Kidney (tissue), 14 donors: ENCODE measurements around the gene PLA2G4E. TPM values are rescaled to one million over a fixed set of nuclear protein-coding genes. Genes with fewer than 3 reads are reported as not detected.

Source experiments
- DNase-seq, 5 donors: peaks; one replicate each; pipeline ENCODE4 v3.0.0-alpha.2; 2013 to 2020
- FAIRE-seq: peaks from 2 replicates; lab custom pipeline; 2012; peaks lifted over from hg19 to GRCh38; lab: Jason Lieb, UNC
- H3K27ac ChIP-seq, 2 donors: one replicate each; pipeline ENCODE4 v1.7.0; 2013; ENCODE audit warnings: low read depth in 2 of 2, low read length in 2 of 2, inconsistent platforms in 1 of 2
- H3K27me3 ChIP-seq: one replicate; pipeline ENCODE4 v1.7.1; 2013; ENCODE audit warnings: low read length, inconsistent platforms; ENCODE audit not compliant: control insufficient read depth, insufficient read depth
- H3K36me3 ChIP-seq, 3 donors: one replicate each; pipeline versions ENCODE4 v1.7.0 to v1.7.1; 2013; ENCODE audit warnings: low read length in 3 of 3, control low read depth in 1 of 3, inconsistent platforms in 1 of 3; ENCODE audit not compliant: insufficient read depth in 3 of 3, control insufficient read depth in 2 of 3
- H3K4me1 ChIP-seq, 3 donors: one replicate each; pipeline versions ENCODE4 v1.7.0 to v1.7.1; 2013; ENCODE audit warnings: low read length in 3 of 3, inconsistent platforms in 1 of 3, low read depth in 1 of 3; ENCODE audit not compliant: control insufficient read depth in 2 of 3, insufficient read depth in 2 of 3
- H3K4me3 ChIP-seq, 3 donors: one replicate each; pipeline versions ENCODE4 v1.7.0 to v1.8.1; 2013; ENCODE audit warnings: low read length in 3 of 3, control low read depth in 1 of 3, inconsistent platforms in 1 of 3
- H3K9ac ChIP-seq, 3 donors: one replicate each; pipeline versions ENCODE4 v1.7.0 to v1.7.1; 2013; ENCODE audit warnings: low read length in 3 of 3, control low read depth in 1 of 3, inconsistent platforms in 1 of 3
- H3K9me3 ChIP-seq, 3 donors: one replicate each; pipeline versions ENCODE4 v1.7.0 to v1.7.1; 2013; ENCODE audit warnings: low read length in 3 of 3, control low read depth in 1 of 3, inconsistent platforms in 1 of 3; ENCODE audit not compliant: control insufficient read depth in 2 of 3, insufficient read depth in 1 of 3
- intact Hi-C: fragments of 100-400 bp; cut with DNase I; formaldehyde crosslinking; loops from one replicate; pipeline ENCODE4 v1.11.1; 2022
- polyA plus RNA-seq: library from polyadenylated mRNA; stranded (reverse); fragments of 350-450 nt; fragmentation: Illumina TruSeq; extraction: RNeasy Lipid Tissue Mini Kit (QIAGEN cat#74804); gene quantifications from one replicate; pipeline ENCODE4 v1.2.3, GENCODE V29; 2014; ENCODE audit warnings: low read depth, low replicate concordance; ENCODE audit not compliant: insufficient read depth
- total RNA-seq: library from RNA; stranded (reverse); fragmentation: NEBNext Ultra II Directional; extraction: Animal tissue kit (Norgen Biotek cat#: 25700); gene quantifications from one replicate; pipeline ENCODE4 v1.2.1, GENCODE V29; 2021
- TF ChIP-seq, protein P1 (sequence below): IDR thresholded peaks from 3 replicates; pipeline ENCODE4 v1.5.1; 2012; ENCODE audit warnings: mild to moderate bottlenecking, moderate library complexity, borderline replicate concordance; ENCODE audit not compliant: insufficient read depth; ENCODE audit errors: extremely low read depth
- donor health status: control.
- donor health status: control.
- donor health status: control.
- donor health status: control.
- donor health status: control.
- donor health status: DM: yes; HTN: yes; CAD: no.
- donor health status: Normal renal cell carcinoma (clear cell type).

The PLA2G4E gene
- total and polyA plus RNA-seq, 2 donors from 2014 or later: not detected

DNA sequence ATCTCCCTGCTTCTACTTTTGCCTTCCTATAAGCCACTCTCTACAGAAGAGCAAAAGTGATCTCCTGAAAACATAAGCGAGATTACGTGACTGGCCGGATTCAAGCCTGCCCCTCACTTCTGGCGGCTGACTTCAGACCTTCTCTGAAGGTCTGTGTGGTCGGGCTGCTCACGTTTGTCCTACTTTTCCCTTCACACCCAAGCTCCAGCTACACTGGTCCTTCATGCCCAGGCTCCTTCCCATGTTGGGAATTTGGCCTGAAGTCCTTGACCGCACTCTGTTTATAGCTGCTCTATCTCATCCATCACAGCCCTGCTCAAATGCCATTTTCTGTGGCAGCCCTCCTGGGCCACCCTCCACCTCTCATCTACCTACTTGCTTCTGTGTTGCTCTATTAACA, 6.7 kb upstream of the PLA2G4E start:
- H3K9ac ChIP-seq: no peak overlapping the region
- intact Hi-C loops: no loop called here
- H3K4me3 ChIP-seq: no peak overlapping the region
- no peaks in the 10 kb centered on the region for H3K4me1 ChIP-seq
- no peaks in the 10 kb centered on the region for H3K36me3 ChIP-seq
- TF ChIP-seq, protein P1, sequence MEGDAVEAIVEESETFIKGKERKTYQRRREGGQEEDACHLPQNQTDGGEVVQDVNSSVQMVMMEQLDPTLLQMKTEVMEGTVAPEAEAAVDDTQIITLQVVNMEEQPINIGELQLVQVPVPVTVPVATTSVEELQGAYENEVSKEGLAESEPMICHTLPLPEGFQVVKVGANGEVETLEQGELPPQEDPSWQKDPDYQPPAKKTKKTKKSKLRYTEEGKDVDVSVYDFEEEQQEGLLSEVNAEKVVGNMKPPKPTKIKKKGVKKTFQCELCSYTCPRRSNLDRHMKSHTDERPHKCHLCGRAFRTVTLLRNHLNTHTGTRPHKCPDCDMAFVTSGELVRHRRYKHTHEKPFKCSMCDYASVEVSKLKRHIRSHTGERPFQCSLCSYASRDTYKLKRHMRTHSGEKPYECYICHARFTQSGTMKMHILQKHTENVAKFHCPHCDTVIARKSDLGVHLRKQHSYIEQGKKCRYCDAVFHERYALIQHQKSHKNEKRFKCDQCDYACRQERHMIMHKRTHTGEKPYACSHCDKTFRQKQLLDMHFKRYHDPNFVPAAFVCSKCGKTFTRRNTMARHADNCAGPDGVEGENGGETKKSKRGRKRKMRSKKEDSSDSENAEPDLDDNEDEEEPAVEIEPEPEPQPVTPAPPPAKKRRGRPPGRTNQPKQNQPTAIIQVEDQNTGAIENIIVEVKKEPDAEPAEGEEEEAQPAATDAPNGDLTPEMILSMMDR: no peak
- H3K9me3 ChIP-seq: peaks cover 0 to 2% (median 0%) of the 10 kb centered on the region in 3 donors
- no peak for DNase-seq
- H3K27me3 ChIP-seq: no peaks in the 10 kb centered on the region
- no peak overlapping the region for H3K27ac ChIP-seq
- FAIRE-seq: no peak

DNA sequence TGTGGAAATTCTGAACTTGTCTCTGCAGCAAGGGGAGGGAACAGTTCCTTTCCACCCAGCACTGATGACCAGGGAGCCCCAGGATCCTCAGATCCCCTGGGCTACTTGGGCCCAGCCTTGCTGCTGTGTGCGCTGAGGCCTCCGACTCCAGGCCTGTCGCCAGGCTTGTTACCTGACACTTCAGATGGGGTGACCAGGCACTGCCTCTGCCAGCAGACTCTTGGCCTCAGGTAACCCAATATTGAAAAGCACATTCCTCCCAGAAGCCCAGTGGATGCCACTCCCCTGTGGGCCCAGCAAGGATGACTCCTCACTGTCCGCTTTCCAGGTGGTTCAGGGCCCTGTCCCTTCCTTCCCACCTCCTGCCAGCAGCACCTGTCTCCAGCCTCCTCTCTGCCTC, 3.5 kb upstream of the PLA2G4E start:
- Histone ChIP-seq H3K9ac (no peak overlapping the region), H3K27me3 (no peaks in the 10 kb centered on the region), H3K9me3 (peaks cover 0 to 2% (median 0%) of the 10 kb centered on the region in 3 donors), H3K36me3 (no peaks in the 10 kb centered on the region), H3K4me1 (no peaks in the 10 kb centered on the region), H3K4me3 (no peak overlapping the region), H3K27ac (no peak overlapping the region)
- FAIRE-seq (no peak), DNase-seq (no peak)
- intact Hi-C loops: no loop called here
- TF ChIP-seq, protein P1: no peak

DNA sequence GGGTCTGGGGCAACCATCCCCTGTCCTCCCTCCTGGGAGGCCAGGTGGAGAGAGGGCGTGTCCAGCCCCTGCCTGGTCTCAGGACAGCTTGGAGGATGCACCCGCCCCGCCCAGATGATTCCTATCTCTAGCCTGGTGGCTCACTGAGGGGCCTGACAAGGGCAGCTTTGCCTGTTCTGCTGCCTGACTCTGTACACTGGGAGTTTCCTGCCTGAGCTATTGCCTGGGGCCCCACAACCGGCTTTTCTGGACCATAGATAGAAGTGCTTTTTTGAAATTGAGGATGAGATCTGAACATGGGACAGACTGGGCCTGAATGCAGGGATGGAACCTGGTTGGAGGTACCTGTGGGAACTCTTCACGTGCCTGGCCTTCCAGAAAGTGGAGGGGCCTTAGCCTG, 751 bp upstream of the PLA2G4E start:
- no peak overlapping the region for H3K27ac ChIP-seq
- DNase-seq (no peak), FAIRE-seq (no peak)
- H3K4me1 ChIP-seq: no peaks in the 10 kb centered on the region
- peaks cover 0 to 2% (median 0%) of the 10 kb centered on the region in 3 donors for H3K9me3 ChIP-seq
- no peak overlapping the region for H3K9ac ChIP-seq
- no peak overlapping the region for H3K4me3 ChIP-seq
- H3K36me3 ChIP-seq: no peaks in the 10 kb centered on the region
- H3K27me3 ChIP-seq: no peaks in the 10 kb centered on the region
- TF ChIP-seq, protein P1: no peak
- intact Hi-C loops: no loop called here
